Measurements from ENCODE around the gene LNX2. TPM values are rescaled to one million over a fixed set of nuclear protein-coding genes. Genes with fewer than 3 reads are reported as not detected.

LNX2 gene
- total RNA-seq, 1 donor from 2014 or later, result 11.8 TPM

DNA sequence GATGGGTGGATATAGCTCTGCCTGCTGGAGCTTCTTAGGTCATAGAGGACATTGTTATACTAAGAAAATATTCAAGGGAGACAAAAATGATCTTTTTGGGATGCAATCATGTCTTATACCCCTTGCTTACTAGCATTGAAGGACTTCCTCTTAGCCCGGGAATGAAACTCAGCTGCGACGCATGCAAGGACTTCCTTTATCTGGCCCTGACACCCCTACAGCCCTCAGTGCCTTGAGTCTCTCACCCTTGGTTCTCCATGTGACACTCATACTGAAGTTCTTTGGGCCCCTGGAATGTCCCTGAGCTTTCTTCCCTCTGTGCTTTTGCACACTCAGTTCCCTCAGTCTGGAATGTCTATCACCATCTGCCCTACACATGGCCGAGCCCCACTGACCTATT lies 97.5 kb downstream of the LNX2 start:
- DNase-seq (ENCODE audit: low spot score in 2 of 2) (no peak), FAIRE-seq (no peak)

DNA sequence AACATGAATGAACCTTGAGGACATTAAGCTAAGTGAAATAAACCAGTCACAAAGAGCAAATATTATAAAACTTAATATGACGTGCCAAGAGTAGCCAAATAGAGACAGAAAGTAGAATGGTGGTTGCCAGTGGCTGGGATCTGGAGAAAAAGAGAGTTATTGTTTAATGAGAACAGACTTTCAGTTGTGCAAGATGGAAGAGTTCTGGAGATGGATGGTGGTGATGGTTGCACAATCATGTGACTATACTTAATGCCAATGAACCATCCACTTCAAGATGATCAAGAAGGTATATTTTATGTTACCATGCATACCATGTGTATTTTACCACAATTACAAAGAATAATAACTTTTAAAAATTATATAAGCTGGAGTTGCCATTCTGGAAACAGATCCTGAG lies 104.2 kb downstream of the LNX2 start:
- no peak for DNase-seq (ENCODE audit: low spot score in 2 of 2)
- no peak for FAIRE-seq

DNA sequence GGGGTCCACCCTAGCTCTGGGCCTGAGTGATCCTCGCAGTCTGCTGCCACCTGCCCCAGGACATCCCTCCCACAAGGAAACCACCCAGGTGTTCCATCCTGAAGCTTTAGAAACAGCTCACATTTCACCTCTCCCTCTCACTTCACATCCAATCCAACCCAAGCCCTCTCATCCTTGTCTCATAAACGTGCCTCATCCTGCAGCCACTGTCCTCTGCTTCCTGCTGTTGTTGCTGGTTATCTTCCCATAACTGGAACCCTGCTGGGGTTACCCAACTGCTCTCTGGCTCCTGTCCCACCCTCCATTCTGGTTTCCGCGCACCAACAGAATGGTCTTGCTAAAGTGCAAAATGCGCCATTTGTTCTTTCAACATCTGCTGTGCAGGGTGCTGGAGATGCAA lies 110.2 kb downstream of the LNX2 start:
- no peak for FAIRE-seq

DNA sequence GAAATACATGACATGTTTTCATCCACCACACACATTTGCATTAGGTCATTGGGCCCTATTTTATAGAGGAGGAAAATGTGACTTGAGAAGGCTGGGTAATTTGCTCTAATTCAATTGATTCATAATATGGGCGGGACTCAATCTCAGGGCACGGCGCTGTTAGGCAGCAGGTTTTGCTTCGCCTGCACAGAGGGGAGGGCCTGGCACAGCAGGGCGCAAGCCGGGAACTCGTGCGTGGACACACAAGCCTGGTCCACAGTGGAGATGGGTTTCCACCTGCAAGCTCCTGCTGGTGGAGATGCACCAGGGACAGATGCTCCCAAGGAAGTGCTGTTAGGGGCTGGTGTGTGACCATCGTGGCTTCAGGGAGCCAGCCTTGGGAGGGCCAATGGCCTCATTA lies 111.5 kb downstream of the LNX2 start:
- DNase-seq (ENCODE audit: low spot score in 2 of 2) (no peak), FAIRE-seq (no peak)

More for the DNA sequence above, 110.2 kb downstream of the LNX2 start:
- no peak for DNase-seq (ENCODE audit: low spot score in 2 of 2)

DNA sequence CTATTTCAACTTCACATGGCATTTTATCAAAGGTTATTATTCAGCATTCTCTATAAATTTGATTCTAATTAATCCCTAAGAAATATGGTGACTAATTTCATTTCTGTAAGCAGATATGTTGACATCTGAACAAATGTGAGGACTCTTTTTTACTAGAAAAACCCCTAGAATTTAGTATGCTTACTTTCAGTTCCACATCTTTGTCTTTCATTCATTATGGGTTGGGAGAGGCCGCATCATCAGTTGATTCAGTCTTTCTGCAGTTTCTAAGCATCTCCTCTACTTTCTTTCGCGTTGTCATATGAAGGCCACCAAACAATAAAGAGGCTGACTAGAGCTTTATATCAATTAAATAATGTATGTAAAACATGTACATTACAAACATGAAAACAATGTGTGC lies 114.5 kb downstream of the LNX2 start:
- DNase-seq (ENCODE audit: low spot score in 2 of 2) (no peak), FAIRE-seq (no peak)

DNA sequence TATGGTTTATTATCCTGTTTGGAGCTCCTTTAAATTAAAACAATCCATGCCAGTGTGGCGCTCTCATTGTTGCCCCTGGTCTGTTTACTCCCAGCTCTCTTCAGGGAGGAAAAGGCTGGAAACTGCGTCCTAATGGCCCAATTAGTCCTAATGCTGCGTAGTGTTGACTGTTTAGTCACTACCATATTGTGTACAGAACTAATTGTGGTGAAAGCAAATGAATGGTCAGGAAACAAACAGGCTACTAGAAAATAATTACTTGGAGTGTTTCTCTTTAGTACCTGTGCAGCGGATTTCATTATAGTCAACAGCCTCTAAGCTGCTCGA lies 115.5 kb downstream of the LNX2 start:
- DNase-seq (ENCODE audit: low spot score in 2 of 2), result no peak
- FAIRE-seq, result no peak

DNA sequence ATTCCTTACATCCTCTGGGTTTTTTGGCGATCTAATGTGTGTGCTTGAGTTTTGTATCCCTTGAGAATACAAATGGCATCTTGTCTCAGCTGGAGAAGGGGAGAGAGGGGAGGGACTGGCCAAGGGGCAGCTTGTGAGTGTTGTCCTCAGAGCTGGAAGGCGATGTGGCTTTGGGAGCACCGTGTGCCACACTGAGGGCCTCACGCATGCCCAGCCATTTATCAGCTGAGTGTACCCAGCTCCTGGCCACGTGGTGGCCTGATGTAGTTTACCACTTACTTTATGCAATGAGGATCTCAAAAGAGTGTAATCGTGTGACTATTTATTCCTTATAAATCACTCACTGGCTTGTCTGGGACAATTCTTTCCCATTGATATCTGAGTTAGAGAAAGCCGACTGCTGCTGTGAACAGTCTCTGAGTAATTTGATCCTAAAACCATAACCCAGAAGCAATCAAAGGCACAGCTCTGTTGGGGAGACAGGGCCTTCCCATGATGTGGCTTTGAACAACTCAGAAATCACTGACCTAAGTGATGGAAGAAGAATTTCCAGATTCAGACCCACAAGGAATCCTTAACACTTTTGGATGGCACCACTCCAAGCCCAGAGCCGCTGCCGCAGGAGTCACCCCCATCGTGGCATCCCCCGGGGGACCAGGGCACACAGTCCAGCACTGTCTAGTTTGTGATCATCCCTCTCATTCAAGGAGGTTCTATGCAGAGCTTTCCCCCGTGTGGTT lies 116.0 kb downstream of the LNX2 start:
- no peak for FAIRE-seq
- no peak for DNase-seq (ENCODE audit: low spot score in 2 of 2)

DNA sequence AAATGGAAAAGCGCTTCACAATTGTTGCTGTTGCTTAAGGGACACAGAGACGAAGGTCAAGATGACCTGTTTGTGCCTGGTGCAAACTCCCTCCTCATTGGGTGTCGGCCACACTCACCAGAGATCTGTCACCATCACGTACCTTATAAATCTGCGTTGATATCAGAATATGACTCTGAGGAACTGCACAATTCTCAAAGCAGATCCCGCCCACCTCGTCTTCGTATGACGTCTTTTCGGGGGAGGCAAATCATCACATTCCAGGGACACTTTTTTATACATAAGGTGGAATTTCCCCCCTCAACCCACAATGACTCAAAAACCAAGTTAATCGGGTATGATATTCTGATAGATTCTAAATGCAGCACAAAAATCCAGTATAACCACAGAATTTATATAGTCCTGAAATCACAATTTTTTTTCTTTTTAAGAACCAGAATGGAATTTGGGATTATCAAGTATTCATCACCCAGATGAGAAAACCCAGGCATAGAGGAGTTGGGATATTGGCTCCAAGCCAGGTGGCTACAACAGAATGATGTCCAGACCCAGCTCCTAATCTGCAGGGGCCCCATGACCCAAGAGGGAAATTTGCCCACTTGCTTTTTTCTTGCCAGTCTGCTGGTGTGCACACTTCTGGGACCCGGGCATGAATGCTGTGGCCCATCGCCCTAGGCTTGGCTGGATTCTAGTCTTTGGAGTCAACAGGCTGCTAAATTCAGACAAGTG lies 119.4 kb downstream of the LNX2 start:
- DNase-seq (ENCODE audit: low spot score in 2 of 2) (no peak), FAIRE-seq (no peak)

DNA sequence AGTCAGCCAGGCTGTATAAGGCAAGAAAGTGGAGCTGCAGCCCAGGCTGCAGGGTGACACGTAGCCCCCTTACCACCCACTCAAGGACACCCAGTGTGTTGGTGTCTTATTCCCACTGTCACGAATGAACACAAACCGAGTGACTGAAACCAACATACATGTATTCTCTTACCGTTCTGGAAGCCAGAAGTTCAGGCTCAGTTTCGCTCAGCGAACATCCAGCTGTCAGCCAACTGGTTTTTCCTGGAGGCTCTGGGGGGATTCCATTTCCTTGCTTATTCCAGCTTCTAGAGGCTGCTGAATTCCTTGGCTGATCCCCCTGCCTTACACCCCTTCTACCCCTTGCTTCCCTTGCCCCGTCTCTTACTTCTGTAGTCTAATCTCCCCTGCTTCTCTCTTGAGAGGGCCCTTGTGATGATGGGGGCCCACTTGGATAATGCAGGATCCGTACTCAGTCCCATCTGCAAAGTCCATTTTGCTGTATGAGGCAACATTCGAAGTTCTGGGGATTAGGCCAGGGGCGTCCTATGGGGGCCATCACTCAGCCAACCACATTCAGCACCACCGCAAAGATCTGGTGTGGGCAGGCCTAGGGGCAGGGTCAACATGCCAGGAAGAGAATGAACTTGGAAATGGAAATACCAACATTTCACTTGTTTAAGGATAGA lies 122.6 kb downstream of the LNX2 start:
- FAIRE-seq (no peak), DNase-seq (ENCODE audit: low spot score in 2 of 2) (no peak)

DNA sequence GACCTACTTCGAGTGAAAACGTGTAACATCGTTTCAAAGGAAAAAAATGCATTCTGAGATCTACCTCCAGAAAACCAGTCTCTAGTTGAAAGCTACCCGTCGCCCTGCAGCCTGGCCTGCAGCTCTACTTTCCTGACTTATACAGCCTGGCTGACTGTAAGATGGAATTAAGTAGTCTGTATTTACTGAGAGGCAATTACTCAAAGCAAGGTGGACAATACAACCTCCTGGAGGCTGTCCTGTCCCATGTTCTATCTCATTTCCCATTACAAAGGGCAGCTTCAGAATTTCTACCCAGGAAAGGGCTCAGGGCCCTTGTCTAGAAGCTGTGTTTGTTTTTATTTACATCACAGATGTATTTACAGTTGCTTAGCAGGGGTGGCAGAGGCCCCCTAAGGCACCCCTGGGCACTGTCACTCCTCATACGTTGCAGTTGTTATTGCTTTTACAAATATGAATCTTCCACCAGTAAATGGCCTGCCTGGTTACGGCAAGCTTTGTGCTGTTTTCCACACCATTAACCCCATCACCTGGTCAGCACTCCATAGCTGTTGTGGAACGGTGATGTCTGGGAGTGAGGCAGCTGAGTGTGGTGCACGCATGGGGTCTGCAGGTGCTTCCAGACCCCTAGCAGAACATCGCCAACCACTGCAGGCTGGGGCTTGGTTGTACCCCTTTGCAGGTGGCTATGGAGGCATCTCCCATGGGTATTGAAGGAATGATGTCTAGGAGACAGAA lies 123.6 kb downstream of the LNX2 start:
- FAIRE-seq (no peak), DNase-seq (ENCODE audit: low spot score in 2 of 2) (no peak)

DNA sequence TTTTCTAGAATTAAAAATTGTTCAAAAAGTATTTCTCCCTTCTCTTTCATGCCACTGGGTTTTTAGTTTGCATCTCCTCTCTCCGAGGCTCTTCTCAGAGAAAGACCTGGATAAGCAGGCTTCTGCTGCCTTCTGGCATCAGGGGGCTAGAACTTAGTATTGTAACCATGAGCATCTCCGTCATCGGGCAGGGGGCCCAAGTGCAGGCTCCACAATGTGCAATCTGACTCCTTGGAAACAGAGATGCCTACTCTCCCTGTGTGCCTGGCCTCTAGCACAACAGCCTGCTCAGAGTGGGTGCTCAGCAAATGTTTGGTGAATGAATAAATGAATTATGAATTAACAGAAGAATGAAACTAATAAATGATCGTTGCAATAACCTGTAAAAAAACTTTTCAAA lies 124.3 kb downstream of the LNX2 start:
- DNase-seq (ENCODE audit: low spot score in 2 of 2) (no peak), FAIRE-seq (no peak)

Other genes with a start within 250 kb of the LNX2 start
- 94.6 TPM for gene GTF3A, start 195.9 kb downstream of the LNX2 start, total RNA-seq
- gene MTIF3, start 170.0 kb downstream of the LNX2 start, total RNA-seq, result 40.4 TPM
- 55.4 TPM for gene POLR1D, start 1.4 kb upstream of the LNX2 start, total RNA-seq
- gene GSX1, start 172.0 kb upstream of the LNX2 start, total RNA-seq, result 0.41 TPM

All from frontal cortex (tissue), 4 donors.